ENCODE measurements around the gene LUZP1. TPM values are rescaled to one million over a fixed set of nuclear protein-coding genes. Genes with fewer than 3 reads are reported as not detected.
A peak's percentile ranks its signal among the peaks of the same experiment; 100 is the strongest.
"Not testable (repeated sequence)": the region's sequence is repeated elsewhere in the genome, so short reads cannot be mapped to it uniquely, and the experiment has no call there.

Gene LUZP1
- total RNA-seq, 1 experiment from 2014 or later, result 22.4 TPM

GRCh38 chr1:23188936-23189452 is 20.3 kb upstream of the LUZP1 start:
- H3K9me3 ChIP-seq (ENCODE audit: control insufficient read depth in 1 of 2, insufficient read depth in 1 of 2, low read depth in 1 of 2, low read length in 2 of 2); H3K79me2 ChIP-seq (ENCODE audit: insufficient read depth, low read length); RAD21 ChIA-PET (ENCODE audit: low non-redundant PET in 1 of 2, low total read pairs in 2 of 2, uncharacterized antibody in 2 of 2, unreplicated experiment in 2 of 2); POLR2A ChIA-PET; H2AFZ ChIP-seq (ENCODE audit: low read depth, low read length, poor library complexity, severe bottlenecking); CTCF ChIA-PET; BruUV-seq (replicated peaks); H4K20me1 ChIP-seq (ENCODE audit: insufficient read depth); H3K36me3 ChIP-seq (ENCODE audit: control insufficient read depth in 1 of 2, insufficient read depth in 2 of 2, low read length in 2 of 2); H3K27me3 ChIP-seq (ENCODE audit: insufficient read depth, low read length); H3K9me2 ChIP-seq (ENCODE audit: insufficient read depth): not testable (repeated sequence)
- peak overlapping the region; percentile 47; the same call in 1 of the 2 replicates for H3K27ac ChIP-seq (ENCODE audit: low read depth, low read length)
- ATAC-seq (peak; percentile 79), DNase-seq (ENCODE audit: low read depth, low spot score) (peak; percentile 71)
- H3K4me3 ChIP-seq (replicated peaks in 1 of 2; ENCODE audit: low read depth in 1 of 2, low read length in 2 of 2), result 0 out of 4 replicates have a peak overlapping the region, but pooled peaks of 1 of the 2 experiments have one; percentile 15
- intact Hi-C loops (cut with micrococcal nuclease), result loop anchor here (1.0 kb wide), 1 partner anchor 213 kb away; no protein-coding TSS in a partner anchor
- H3K4me2 ChIP-seq (ENCODE audit: low read length), result peak overlapping the region; percentile 64
- peaks cover 17 to 30% of the 10 kb centered on the region in 2 experiments for H3K4me1 ChIP-seq (ENCODE audit: control insufficient read depth in 1 of 2, insufficient read depth in 2 of 2, low read length in 2 of 2)
- TF ChIP-seq FOSL1 (IDR thresholded peaks at IDR 0.05; ENCODE audit: low read depth) (peak; percentile 63), MAX (IDR thresholded peaks at IDR 0.05) (peak; percentile 42; the same call in 1 of the 2 replicates), SP1 (IDR thresholded peaks at IDR 0.05; ENCODE audit: low read depth) (0 out of 2 replicates have a peak, but pooled peaks have one; percentile 19), JUND (IDR thresholded peaks at IDR 0.05) (peak; percentile 55; the same call in 1 of the 2 replicates)
- peak overlapping the region; percentile 54 for H3K9ac ChIP-seq (ENCODE audit: low read length)

- ChIA-PET CTCF (interaction anchor here (0.7 kb wide), 1 partner anchor 89 kb away, joined by 4 read pairs; no protein-coding TSS in a partner anchor), POLR2A (no interaction called here), RAD21 (ENCODE audit: low non-redundant PET in 1 of 2, low total read pairs in 2 of 2, uncharacterized antibody in 2 of 2, unreplicated experiment in 2 of 2) (no interaction called here)
- H3K9me3 ChIP-seq (ENCODE audit: control insufficient read depth in 1 of 2, insufficient read depth in 1 of 2, low read depth in 1 of 2, low read length in 2 of 2), result no peaks in the 10 kb centered on the region
- no TSS peak for BruUV-seq (replicated peaks)
- H2AFZ ChIP-seq (ENCODE audit: low read depth, low read length, poor library complexity, severe bottlenecking), result no peak overlapping the region
- H3K9ac ChIP-seq (ENCODE audit: low read length), result peak overlapping the region; percentile 54
- H3K79me2 ChIP-seq (ENCODE audit: insufficient read depth, low read length), result no peaks in the 10 kb centered on the region
- peaks cover 17 to 27% of the 10 kb centered on the region in 2 experiments for H3K4me1 ChIP-seq (ENCODE audit: control insufficient read depth in 1 of 2, insufficient read depth in 2 of 2, low read length in 2 of 2)
- H4K20me1 ChIP-seq (ENCODE audit: insufficient read depth), result no peaks in the 10 kb centered on the region
- DNase-seq (ENCODE audit: low read depth, low spot score) (no peak), ATAC-seq (peak; percentile 64)
- intact Hi-C loops (cut with micrococcal nuclease), result no loop called here
- peak overlapping the region; percentile 47; the same call in 1 of the 2 replicates for H3K27ac ChIP-seq (ENCODE audit: low read depth, low read length)
- peak overlapping the region; percentile 64 for H3K4me2 ChIP-seq (ENCODE audit: low read length)
- 0 out of 4 replicates have a peak overlapping the region, but pooled peaks of 1 of the 2 experiments have one; percentile 15 for H3K4me3 ChIP-seq (replicated peaks in 1 of 2; ENCODE audit: low read depth in 1 of 2, low read length in 2 of 2)
- no peaks in the 10 kb centered on the region for H3K27me3 ChIP-seq (ENCODE audit: insufficient read depth, low read length)
- no peaks in the 10 kb centered on the region for H3K9me2 ChIP-seq (ENCODE audit: insufficient read depth)
- no peak for TF ChIP-seq CTCF (IDR thresholded peaks at IDR 0.05 in 2 of 3, conservative IDR thresholded peaks at IDR 0.05 in 1 of 3; ENCODE audit: borderline replicate concordance in 1 of 3, insufficient read depth in 1 of 3, low read depth in 2 of 3, low read length in 2 of 3)
- no peak for TF ChIP-seq EZH2 (IDR thresholded peaks at IDR 0.05)
- TF ChIP-seq ELF1 (IDR thresholded peaks at IDR 0.05; ENCODE audit: borderline replicate concordance, low read depth), result no peak
- TF ChIP-seq EGR1 (IDR thresholded peaks at IDR 0.05; ENCODE audit: low read depth), result no peak
- no peak for TF ChIP-seq ZFX (IDR thresholded peaks at IDR 0.05)
- no peak for TF ChIP-seq POLR2A (IDR thresholded peaks at IDR 0.05; ENCODE audit: borderline replicate concordance, extremely low read depth, insufficient read depth, insufficient read length)
- H3K36me3 ChIP-seq (ENCODE audit: control insufficient read depth in 1 of 2, insufficient read depth in 2 of 2, low read length in 2 of 2), result 0 out of 4 replicates have a peak, but pooled peaks cover 0 to 3% of the 10 kb centered on the region in 2 experiments
Observed at GRCh38 chr1:23188434-23188884, 19.8 kb upstream of the LUZP1 start.
